NCI-H69 (cell line): ENCODE data around the gene DNAH17.
A peak's percentile ranks its signal among the peaks of the same experiment; 100 is the strongest.

ENCODE experiments used
- DNase-seq: peaks from one replicate; lab custom pipeline; 2025; lab: John Stamatoyannopoulos, UW

Gene DNAH17

GRCh38 chr17:78544881-78545755 is 32.1 kb downstream of the DNAH17 start:
- no peak for DNase-seq

GRCh38 chr17:78541488-78542206 is 35.5 kb downstream of the DNAH17 start:
- DNase-seq = no peak

- DNase-seq = no peak
Observed at GRCh38 chr17:78539781-78540180, 37.4 kb downstream of the DNAH17 start.

- no peak for DNase-seq
Observed at GRCh38 chr17:78538033-78538776, 39.0 kb downstream of the DNAH17 start.

- no peak for DNase-seq
Observed at GRCh38 chr17:78537217-78537860, 39.9 kb downstream of the DNAH17 start.

- peak; percentile 95 for DNase-seq
Observed at GRCh38 chr17:78535273-78536197, 41.7 kb downstream of the DNAH17 start.

- no peak for DNase-seq
Observed at GRCh38 chr17:78534492-78535272, 42.5 kb downstream of the DNAH17 start.

- no peak for DNase-seq
Observed at GRCh38 chr17:78532922-78533640, 44.1 kb downstream of the DNAH17 start.

- peak; percentile 24 for DNase-seq
Observed at GRCh38 chr17:78532311-78532710, 44.9 kb downstream of the DNAH17 start.

GRCh38 chr17:78530675-78531074 is 46.5 kb downstream of the DNAH17 start:
- no peak for DNase-seq

GRCh38 chr17:78529871-78530670 is 47.1 kb downstream of the DNAH17 start:
- DNase-seq = peak; percentile 97

GRCh38 chr17:78529251-78529650 is 47.9 kb downstream of the DNAH17 start:
- DNase-seq = no peak

GRCh38 chr17:78528541-78528940 is 48.7 kb downstream of the DNAH17 start:
- DNase-seq = peak; percentile 87

- no peak for DNase-seq
Observed at GRCh38 chr17:78527345-78527744, 49.9 kb downstream of the DNAH17 start.

- DNase-seq = no peak
Observed at GRCh38 chr17:78526231-78527025, 50.8 kb downstream of the DNAH17 start.

GRCh38 chr17:78525511-78526160 is 51.6 kb downstream of the DNAH17 start:
- DNase-seq = no peak

- DNase-seq = no peak
Observed at GRCh38 chr17:78524870-78525510, 52.2 kb downstream of the DNAH17 start.
